GM10266 (cell line): ENCODE measurements around the gene ERGIC3.

Source experiments
- DNase-seq: peaks from one replicate; pipeline ENCODE4 v3.0.0; 2012; ENCODE audit errors: extremely low spot score
- TF ChIP-seq, protein P1 (sequence below): IDR thresholded peaks from 2 replicates; pipeline ENCODE4 v1.5.1; 2012; ENCODE audit warnings: mild to moderate bottlenecking, low read depth; ENCODE audit not compliant: control insufficient read depth, insufficient read depth; ENCODE audit errors: missing control alignments

Gene ERGIC3

DNA sequence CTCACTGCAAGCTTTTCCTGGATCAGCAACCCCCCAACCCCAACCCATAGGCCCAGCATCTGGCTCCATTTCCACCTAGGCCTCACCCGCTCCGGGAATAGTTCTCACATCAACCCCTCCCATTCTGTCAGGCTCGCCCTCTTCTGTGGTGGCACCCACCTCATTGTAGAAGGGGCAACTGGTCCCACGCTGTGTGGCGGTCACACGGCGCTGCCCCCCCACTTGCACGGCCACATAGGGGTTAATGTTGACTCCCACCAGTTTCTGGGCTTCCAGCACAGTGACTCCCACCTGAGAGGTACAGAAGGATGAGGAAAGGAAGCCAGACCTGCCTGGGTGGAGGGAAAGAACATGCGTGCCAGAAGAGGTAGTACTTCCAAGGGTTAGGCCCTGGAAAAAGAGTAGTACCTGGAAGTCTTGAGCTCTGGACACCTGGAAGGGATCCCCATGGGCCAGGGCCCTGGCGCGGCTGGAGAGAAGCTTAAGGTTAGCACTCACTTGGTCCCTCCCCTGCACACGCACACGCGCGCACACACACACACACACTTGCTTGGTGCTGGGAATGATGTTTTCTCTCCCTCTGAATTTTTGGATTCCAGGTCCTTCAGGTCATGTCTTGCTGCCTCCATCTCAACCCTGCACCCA is 61.1 kb downstream of the ERGIC3 start:
- TF ChIP-seq, protein P1, sequence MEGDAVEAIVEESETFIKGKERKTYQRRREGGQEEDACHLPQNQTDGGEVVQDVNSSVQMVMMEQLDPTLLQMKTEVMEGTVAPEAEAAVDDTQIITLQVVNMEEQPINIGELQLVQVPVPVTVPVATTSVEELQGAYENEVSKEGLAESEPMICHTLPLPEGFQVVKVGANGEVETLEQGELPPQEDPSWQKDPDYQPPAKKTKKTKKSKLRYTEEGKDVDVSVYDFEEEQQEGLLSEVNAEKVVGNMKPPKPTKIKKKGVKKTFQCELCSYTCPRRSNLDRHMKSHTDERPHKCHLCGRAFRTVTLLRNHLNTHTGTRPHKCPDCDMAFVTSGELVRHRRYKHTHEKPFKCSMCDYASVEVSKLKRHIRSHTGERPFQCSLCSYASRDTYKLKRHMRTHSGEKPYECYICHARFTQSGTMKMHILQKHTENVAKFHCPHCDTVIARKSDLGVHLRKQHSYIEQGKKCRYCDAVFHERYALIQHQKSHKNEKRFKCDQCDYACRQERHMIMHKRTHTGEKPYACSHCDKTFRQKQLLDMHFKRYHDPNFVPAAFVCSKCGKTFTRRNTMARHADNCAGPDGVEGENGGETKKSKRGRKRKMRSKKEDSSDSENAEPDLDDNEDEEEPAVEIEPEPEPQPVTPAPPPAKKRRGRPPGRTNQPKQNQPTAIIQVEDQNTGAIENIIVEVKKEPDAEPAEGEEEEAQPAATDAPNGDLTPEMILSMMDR = no peak
- no peak for DNase-seq

DNA sequence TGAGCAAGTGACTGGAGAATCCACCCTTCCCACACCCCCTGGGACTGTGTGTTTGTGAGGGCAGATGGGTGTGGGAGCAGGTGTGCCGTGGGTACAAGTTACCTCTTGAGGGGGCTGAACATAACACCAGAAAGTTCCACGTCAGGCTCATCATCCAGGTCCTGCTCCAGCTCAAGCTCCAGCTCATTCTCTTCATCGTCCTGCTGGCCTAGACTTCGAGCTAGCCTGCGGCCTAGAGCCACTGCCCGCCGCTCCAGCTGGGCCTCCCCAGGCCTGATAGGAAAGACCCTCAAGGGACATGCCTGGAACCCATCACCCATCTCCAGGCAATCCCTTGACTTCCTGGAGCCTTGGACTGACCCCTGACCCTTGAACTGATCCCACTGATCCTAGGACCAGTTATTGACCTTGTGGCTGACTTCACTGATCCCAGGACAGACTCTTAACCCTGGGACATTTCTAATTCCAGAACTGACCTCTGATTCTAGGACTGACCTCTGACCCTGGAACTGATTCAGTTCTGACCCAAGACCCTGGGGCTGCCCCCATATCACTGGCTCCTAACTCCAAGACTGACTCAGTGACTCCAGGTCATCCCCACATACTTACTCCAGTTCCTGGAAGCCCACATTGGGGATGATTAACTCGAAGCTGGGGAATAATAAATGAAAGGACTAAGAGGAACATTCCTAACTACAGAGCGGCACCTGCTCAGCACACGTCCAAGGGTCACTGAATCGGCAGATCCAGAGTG is 62.0 kb downstream of the ERGIC3 start:
- DNase-seq = no peak
- TF ChIP-seq, protein P1 = no peak

DNA sequence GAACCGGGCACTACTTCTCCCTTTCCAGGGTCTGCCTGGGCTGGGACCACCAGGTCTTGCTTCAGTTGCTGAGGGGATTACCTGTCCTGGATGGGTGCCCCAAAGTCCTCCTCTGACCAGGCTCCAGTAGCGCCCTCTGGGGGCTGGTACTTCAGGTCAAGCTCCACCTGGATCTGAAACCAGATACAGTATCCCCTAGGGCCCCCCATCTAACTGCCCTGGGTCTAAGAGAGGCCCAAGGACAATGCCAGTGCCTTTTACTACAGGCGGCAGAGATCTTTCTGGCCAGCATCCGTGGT is 62.5 kb downstream of the ERGIC3 start:
- TF ChIP-seq, protein P1 = peak; percentile 43
- DNase-seq = no peak

DNA sequence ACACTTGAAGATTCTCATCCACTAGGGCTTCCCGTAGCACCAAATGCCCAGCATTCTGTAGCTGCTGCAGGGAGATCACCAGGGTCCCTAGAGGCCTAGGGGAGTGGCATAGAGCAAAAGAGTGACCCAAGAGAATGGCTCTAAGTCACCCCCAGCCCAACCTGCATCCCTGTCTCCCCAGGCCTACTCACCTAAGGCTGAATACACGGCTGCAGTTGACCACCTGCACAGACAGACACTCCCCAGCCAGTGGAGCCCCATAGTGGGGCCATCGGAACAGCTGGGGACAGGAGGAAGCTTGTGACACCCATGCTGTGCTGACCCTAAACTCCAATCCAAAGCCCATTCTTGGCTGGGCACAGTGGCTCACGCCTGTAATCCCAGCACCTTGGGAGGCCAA is 64.2 kb downstream of the ERGIC3 start:
- no peak for DNase-seq

More for the DNA sequence above, 64.2 kb downstream of the ERGIC3 start:
- TF ChIP-seq, protein P1 = no peak
